PC-9 (cell line): ENCODE data around the gene DSC2. TPM values are rescaled to one million over a fixed set of nuclear protein-coding genes. Genes with fewer than 3 reads are reported as not detected.

ENCODE experiments used
- BruUV-seq: library from RNA; stranded (reverse); fragments of 400-500 nt; replicated peaks from 2 replicates; lab custom pipeline; 2021; lab: Mats Ljungman, UMichigan
- CTCF ChIA-PET: fragments of 300-600 bp; sonication (Branson Sonifier 250); formaldehyde crosslinking; loops from one replicate; lab custom pipeline; 2022; ENCODE audit warnings: antibody characterized with exemption; lab: Charles Lee
- POLR2A ChIA-PET: fragments of 300-600 bp; sonication (Branson Sonifier 250); formaldehyde crosslinking; loops from one replicate; lab custom pipeline; 2022; ENCODE audit warnings: antibody characterized with exemption; ENCODE audit not compliant: unreplicated experiment; lab: Charles Lee
- DNase-seq, 2 experiments: peaks; one replicate each; pipeline versions ENCODE4 v3.0.0 to v3.0.0-alpha.2; 2015 to 2022; ENCODE audit warnings: mixed read lengths in 1 of 2
- H2AFZ ChIP-seq: fragments of 200-600 bp; sonication (generic); 2 replicates; pipeline ENCODE4 v1.8.1; 2017; ENCODE audit warnings: antibody characterized with exemption
- H3F3A ChIP-seq: fragments of 200-600 bp; sonication (generic); 2 replicates; pipeline ENCODE4 v1.8.1; 2017; ENCODE audit warnings: antibody characterized with exemption, mild to moderate bottlenecking, low read depth; ENCODE audit not compliant: insufficient read depth
- H3K27ac ChIP-seq: fragments of 200-600 bp; sonication (generic); 2 replicates; pipeline ENCODE4 v1.6.1; 2016; ENCODE audit warnings: mixed run types
- H3K27me3 ChIP-seq: fragments of 200-600 bp; sonication (generic); 2 replicates; pipeline ENCODE4 v1.6.1; 2016; ENCODE audit warnings: low read depth, mixed run types; ENCODE audit not compliant: insufficient read depth
- H3K36me3 ChIP-seq: fragments of 200-600 bp; sonication (generic); 2 replicates; pipeline ENCODE4 v1.6.1; 2016; ENCODE audit warnings: low read depth, mixed run types
- H3K4me1 ChIP-seq: fragments of 200-600 bp; sonication (generic); replicated peaks from 2 replicates; pipeline ENCODE4 v1.6.1; 2016; ENCODE audit warnings: mixed run types; ENCODE audit not compliant: insufficient read depth
- H3K4me2 ChIP-seq: fragments of 200-600 bp; sonication (generic); 2 replicates; pipeline ENCODE4 v1.6.1; 2017; ENCODE audit warnings: mixed run types
- H3K4me3 ChIP-seq: fragments of 200-600 bp; sonication (generic); 2 replicates; pipeline ENCODE4 v1.6.1; 2016; ENCODE audit warnings: mixed run types
- H3K79me2 ChIP-seq: fragments of 200-600 bp; sonication (generic); 2 replicates; pipeline ENCODE4 v1.6.1; 2017; ENCODE audit warnings: low read depth, mixed run types
- H3K9me2 ChIP-seq: fragments of 200-600 bp; sonication (generic); 2 replicates; pipeline ENCODE4 v1.8.1; 2017; ENCODE audit warnings: mild to moderate bottlenecking; ENCODE audit not compliant: insufficient read depth
- H3K9me3 ChIP-seq: fragments of 200-600 bp; sonication (generic); 2 replicates; pipeline ENCODE4 v1.8.1; 2016; ENCODE audit warnings: low read depth; ENCODE audit not compliant: insufficient read depth
- H4K20me1 ChIP-seq: fragments of 200-600 bp; sonication (generic); 2 replicates; pipeline ENCODE4 v1.8.1; 2017; ENCODE audit not compliant: insufficient read depth
- CTCF ChIP-seq: fragments of 200-600 bp; sonication (generic); conservative IDR thresholded peaks from 2 replicates; pipeline ENCODE4 v1.6.1; 2017; ENCODE audit warnings: mixed run types, antibody characterized with exemption, mild to moderate bottlenecking, moderate library complexity
- EZH2 ChIP-seq: fragments of 200-600 bp; sonication (generic); IDR thresholded peaks from 2 replicates; pipeline ENCODE4 v1.8.0; 2017; ENCODE audit warnings: antibody characterized with exemption, low read depth
- intact Hi-C: fragments of 100-400 bp; cut with micrococcal nuclease; formaldehyde crosslinking; loops from one replicate; pipeline ENCODE4 v1.10.0; 2022; ENCODE audit not compliant: unreplicated experiment
- total RNA-seq: library from RNA; stranded (reverse); gene quantifications from 2 replicates; pipeline ENCODE4 v1.2.3, GENCODE V29; 2021

DSC2 gene
- total RNA-seq, 1 experiment from 2014 or later, result 16.5 TPM

- CTCF ChIA-PET, result no interaction called here
- TF ChIP-seq CTCF, result no peak
- no peak for TF ChIP-seq EZH2
- BruUV-seq, result no TSS peak
- Histone ChIP-seq H3K79me2 (no peaks in the 10 kb centered on the region), H2AFZ (no peak overlapping the region), H3K4me2 (no peak overlapping the region), H4K20me1 (no peaks in the 10 kb centered on the region), H3K27me3 (no peaks in the 10 kb centered on the region), H3K27ac (no peak overlapping the region), H3F3A (no peaks in the 10 kb centered on the region), H3K9me3 (no peaks in the 10 kb centered on the region), H3K9me2 (no peaks in the 10 kb centered on the region), H3K36me3 (no peaks in the 10 kb centered on the region), H3K4me3 (no peak overlapping the region), H3K4me1 (no peaks in the 10 kb centered on the region)
- intact Hi-C loops, result no loop called here
- no peak for DNase-seq
- POLR2A ChIA-PET, result no interaction called here
Observed at GRCh38 chr18:31065036-31065773, 37.0 kb downstream of the DSC2 start.

- H3K4me2 ChIP-seq, result no peak overlapping the region
- intact Hi-C loops, result no loop called here
- no peaks in the 10 kb centered on the region for H3F3A ChIP-seq
- H3K27ac ChIP-seq, result no peak overlapping the region
- no peak overlapping the region for H2AFZ ChIP-seq
- TF ChIP-seq EZH2, result no peak
- TF ChIP-seq CTCF, result no peak
- H3K4me3 ChIP-seq, result no peak overlapping the region
- no TSS peak for BruUV-seq
- no peaks in the 10 kb centered on the region for H3K9me2 ChIP-seq
- no peaks in the 10 kb centered on the region for H3K36me3 ChIP-seq
- H3K4me1 ChIP-seq, result no peaks in the 10 kb centered on the region
- no peaks in the 10 kb centered on the region for H3K79me2 ChIP-seq
- CTCF ChIA-PET, result no interaction called here
- no peaks in the 10 kb centered on the region for H3K27me3 ChIP-seq
- H3K9me3 ChIP-seq, result no peaks in the 10 kb centered on the region
- no peaks in the 10 kb centered on the region for H4K20me1 ChIP-seq
- POLR2A ChIA-PET, result no interaction called here
- DNase-seq, result no peak
Observed at GRCh38 chr18:31064130-31064529, 38.1 kb downstream of the DSC2 start.

- intact Hi-C loops, result no loop called here
- Histone ChIP-seq H3K27ac (no peak overlapping the region), H3K4me1 (no peaks in the 10 kb centered on the region), H3K4me2 (no peak overlapping the region), H3K27me3 (no peaks in the 10 kb centered on the region), H3F3A (no peaks in the 10 kb centered on the region), H4K20me1 (no peaks in the 10 kb centered on the region), H3K36me3 (no peaks in the 10 kb centered on the region), H3K9me2 (no peaks in the 10 kb centered on the region), H2AFZ (no peak overlapping the region), H3K4me3 (no peak overlapping the region), H3K79me2 (no peaks in the 10 kb centered on the region), H3K9me3 (no peaks in the 10 kb centered on the region)
- no TSS peak for BruUV-seq
- CTCF ChIA-PET, result no interaction called here
- DNase-seq, result no peak
- no peak for TF ChIP-seq CTCF
- TF ChIP-seq EZH2, result no peak
- POLR2A ChIA-PET, result no interaction called here
Observed at GRCh38 chr18:31061945-31062344, 40.3 kb downstream of the DSC2 start.
